Loucy (cell line): ENCODE measurements around the gene RHOU.

Source experiments
- H2AFZ ChIP-seq: fragments of 200-600 bp; sonication (generic); 2 replicates; pipeline ENCODE4 v1.6.0; 2016; ENCODE audit warnings: antibody characterized with exemption, mild to moderate bottlenecking, low read length, moderate library complexity
- H3F3A ChIP-seq: fragments of 200-600 bp; 2 replicates; pipeline ENCODE4 v1.6.0; 2016; ENCODE audit warnings: antibody characterized with exemption, low read depth, mild to moderate bottlenecking
- H3K27me3 ChIP-seq: fragments of 200-600 bp; sonication (generic); 2 replicates; pipeline ENCODE4 v1.6.1; 2014; ENCODE audit warnings: low read length, mild to moderate bottlenecking; ENCODE audit not compliant: insufficient read depth, poor library complexity, severe bottlenecking
- H3K36me3 ChIP-seq: fragments of 200-600 bp; sonication (generic); 2 replicates; pipeline ENCODE4 v1.6.1; 2016; ENCODE audit warnings: low read length; ENCODE audit not compliant: insufficient read depth
- H3K4me1 ChIP-seq: fragments of 200-600 bp; sonication (generic); 2 replicates; pipeline ENCODE4 v1.5.1; 2014; ENCODE audit warnings: low read length, mild to moderate bottlenecking; ENCODE audit not compliant: insufficient read depth, poor library complexity, severe bottlenecking
- H3K4me2 ChIP-seq: fragments of 200-600 bp; sonication (generic); 2 replicates; pipeline ENCODE4 v1.6.0; 2014; ENCODE audit warnings: antibody characterized with exemption, low read length, low read depth, mild to moderate bottlenecking; ENCODE audit not compliant: poor library complexity, severe bottlenecking
- H3K4me3 ChIP-seq: fragments of 200-600 bp; sonication (generic); 2 replicates; pipeline ENCODE4 v1.5.1; 2014; ENCODE audit warnings: low read length, mild to moderate bottlenecking, mixed read lengths; ENCODE audit not compliant: poor library complexity, severe bottlenecking
- H3K79me2 ChIP-seq: fragments of 200-600 bp; sonication (generic); 2 replicates; pipeline ENCODE4 v1.6.1; 2014; ENCODE audit warnings: low read length; ENCODE audit not compliant: insufficient read depth
- H3K9ac ChIP-seq: fragments of 200-600 bp; sonication (generic); 2 replicates; pipeline ENCODE4 v1.6.0; 2014; ENCODE audit warnings: mild to moderate bottlenecking, low read depth, low read length, moderate library complexity; ENCODE audit not compliant: poor library complexity, severe bottlenecking
- H3K9me2 ChIP-seq: fragments of 200-600 bp; sonication (generic); replicated peaks from 2 replicates; pipeline ENCODE4 v1.6.1; 2016; ENCODE audit warnings: low read depth, low read length, mixed read lengths
- H3K9me3 ChIP-seq: fragments of 200-600 bp; sonication (generic); 2 replicates; pipeline ENCODE4 v1.6.1; 2014; ENCODE audit warnings: mild to moderate bottlenecking, antibody characterized with exemption, low read length, low read depth; ENCODE audit not compliant: insufficient read depth
- H4K20me1 ChIP-seq: fragments of 200-600 bp; sonication (generic); 2 replicates; pipeline ENCODE4 v1.6.0; 2014; ENCODE audit warnings: antibody characterized with exemption, low read length, mild to moderate bottlenecking; ENCODE audit not compliant: insufficient read depth, poor library complexity, severe bottlenecking
- CTCF ChIP-seq: fragments of 200-600 bp; sonication (generic); conservative IDR thresholded peaks from 2 replicates; pipeline ENCODE4 v1.5.1; 2014; ENCODE audit warnings: mild to moderate bottlenecking, antibody characterized with exemption, low read length
- EZH2phosphoT487 ChIP-seq: fragments of 200-600 bp; IDR thresholded peaks from 2 replicates; pipeline ENCODE4 v1.6.1; 2018; ENCODE audit warnings: antibody characterized with exemption, mild to moderate bottlenecking, moderate library complexity, borderline replicate concordance

RHOU gene

GRCh38 chr1:228723287-228723686 lies 12.0 kb upstream of the RHOU start:
- Histone ChIP-seq H3K9me2 (no peaks in the 10 kb centered on the region), H3K9ac (no peak overlapping the region), H3K4me1 (peaks cover 5% of the 10 kb centered on the region), H3K4me2 (no peak overlapping the region), H3K36me3 (no peaks in the 10 kb centered on the region), H3F3A (no peaks in the 10 kb centered on the region), H3K4me3 (no peak overlapping the region), H2AFZ (no peak overlapping the region), H4K20me1 (no peaks in the 10 kb centered on the region), H3K27me3 (no peaks in the 10 kb centered on the region), H3K79me2 (no peaks in the 10 kb centered on the region), H3K9me3 (no peaks in the 10 kb centered on the region)
- no peak for TF ChIP-seq EZH2phosphoT487
- TF ChIP-seq CTCF: no peak

GRCh38 chr1:228723921-228724320 lies 11.4 kb upstream of the RHOU start:
- TF ChIP-seq EZH2phosphoT487 (no peak), CTCF (no peak)
- H4K20me1 ChIP-seq: no peaks in the 10 kb centered on the region
- H3K9ac ChIP-seq: no peak overlapping the region
- H3K4me3 ChIP-seq: no peak overlapping the region
- H3K36me3 ChIP-seq: no peaks in the 10 kb centered on the region
- no peaks in the 10 kb centered on the region for H3K27me3 ChIP-seq
- H3K9me2 ChIP-seq: no peaks in the 10 kb centered on the region
- no peaks in the 10 kb centered on the region for H3K9me3 ChIP-seq
- H3F3A ChIP-seq: no peaks in the 10 kb centered on the region
- no peak overlapping the region for H3K4me2 ChIP-seq
- peaks cover 5% of the 10 kb centered on the region for H3K4me1 ChIP-seq
- H2AFZ ChIP-seq: no peak overlapping the region
- H3K79me2 ChIP-seq: no peaks in the 10 kb centered on the region

DNA sequence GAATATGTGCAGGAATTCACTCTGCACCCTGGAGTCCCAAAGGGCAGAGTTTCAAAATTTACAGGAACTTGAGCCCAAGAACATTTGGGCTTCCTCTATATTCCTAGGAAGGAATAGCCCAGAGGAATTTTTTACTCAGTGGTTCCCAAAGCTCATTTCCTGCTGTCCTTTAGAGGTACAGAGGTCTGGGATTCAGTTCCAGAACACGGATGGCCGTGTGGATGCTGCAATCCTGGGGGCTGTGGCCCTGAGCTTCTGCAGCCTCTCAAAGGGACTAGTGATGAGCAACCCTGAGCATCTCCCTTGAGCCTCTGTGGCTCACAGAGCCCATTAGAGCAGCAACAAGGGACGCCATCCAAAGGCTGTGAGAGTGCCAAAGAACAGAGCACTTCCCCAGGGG lies 10.1 kb upstream of the RHOU start:
- H3F3A ChIP-seq: no peaks in the 10 kb centered on the region
- no peak overlapping the region for H3K9ac ChIP-seq
- H3K9me2 ChIP-seq: no peaks in the 10 kb centered on the region
- no peaks in the 10 kb centered on the region for H3K27me3 ChIP-seq
- no peak overlapping the region for H3K4me2 ChIP-seq
- H3K4me3 ChIP-seq: no peak overlapping the region
- no peak for TF ChIP-seq EZH2phosphoT487
- no peak for TF ChIP-seq CTCF
- H3K9me3 ChIP-seq: no peaks in the 10 kb centered on the region
- no peaks in the 10 kb centered on the region for H3K36me3 ChIP-seq
- no peak overlapping the region for H2AFZ ChIP-seq
- H3K4me1 ChIP-seq: peaks cover 4% of the 10 kb centered on the region
- no peaks in the 10 kb centered on the region for H3K79me2 ChIP-seq
- H4K20me1 ChIP-seq: no peaks in the 10 kb centered on the region
